Measurements from ENCODE around the gene AGXT.

The AGXT gene

GRCh38 chr2:240872317-240873097 lies 3.9 kb downstream of the AGXT start:
- Mint-ChIP-seq H3K4me3 (no peak overlapping the region), H3K27me3 (peaks cover 2% of the 10 kb centered on the region), H3K27ac (no peak overlapping the region), H3K4me1 (ENCODE audit: low read depth) (no peaks in the 10 kb centered on the region), H3K36me3 (no peaks in the 10 kb centered on the region), H3K9me3 (ENCODE audit: low read depth) (no peaks in the 10 kb centered on the region)

DNA sequence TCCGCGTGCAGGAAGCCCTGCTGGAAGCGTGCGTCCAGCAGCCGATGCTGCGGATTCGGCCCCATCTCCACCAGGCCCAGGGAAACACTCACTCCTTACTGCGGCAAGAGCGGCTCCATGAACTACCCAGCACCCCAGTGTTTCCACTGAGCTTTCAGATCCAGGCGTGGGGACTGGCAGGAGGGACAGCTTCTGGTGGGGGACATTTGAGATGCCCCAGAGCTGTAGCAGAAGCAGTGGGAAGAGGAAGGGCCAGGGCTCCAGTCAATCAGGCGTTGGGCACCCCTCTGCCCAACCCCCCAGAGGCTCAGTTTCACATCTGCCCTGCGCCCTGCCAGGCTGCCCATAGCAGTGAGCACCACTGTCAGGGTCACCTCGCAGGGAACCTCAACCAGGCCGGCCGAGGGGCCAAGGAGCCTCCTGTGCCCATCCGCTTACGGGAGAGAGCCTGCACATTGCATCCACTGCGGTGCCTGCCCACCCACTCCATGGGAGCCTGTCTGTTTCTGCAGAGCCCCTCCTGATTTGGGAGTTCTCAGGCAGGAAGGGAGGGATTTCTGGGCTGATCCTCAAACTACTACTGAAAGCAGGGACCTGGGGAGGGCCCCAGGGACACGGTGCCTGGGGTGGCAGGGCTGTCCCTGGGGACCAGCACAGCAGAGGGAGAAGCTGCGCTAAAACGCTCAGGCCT lies 4.6 kb downstream of the AGXT start:
- Mint-ChIP-seq H3K36me3 (no peaks in the 10 kb centered on the region), H3K4me3 (no peak overlapping the region), H3K27me3 (no peaks in the 10 kb centered on the region), H3K27ac (no peak overlapping the region), H3K4me1 (ENCODE audit: low read depth) (no peaks in the 10 kb centered on the region), H3K9me3 (ENCODE audit: low read depth) (no peaks in the 10 kb centered on the region)

DNA sequence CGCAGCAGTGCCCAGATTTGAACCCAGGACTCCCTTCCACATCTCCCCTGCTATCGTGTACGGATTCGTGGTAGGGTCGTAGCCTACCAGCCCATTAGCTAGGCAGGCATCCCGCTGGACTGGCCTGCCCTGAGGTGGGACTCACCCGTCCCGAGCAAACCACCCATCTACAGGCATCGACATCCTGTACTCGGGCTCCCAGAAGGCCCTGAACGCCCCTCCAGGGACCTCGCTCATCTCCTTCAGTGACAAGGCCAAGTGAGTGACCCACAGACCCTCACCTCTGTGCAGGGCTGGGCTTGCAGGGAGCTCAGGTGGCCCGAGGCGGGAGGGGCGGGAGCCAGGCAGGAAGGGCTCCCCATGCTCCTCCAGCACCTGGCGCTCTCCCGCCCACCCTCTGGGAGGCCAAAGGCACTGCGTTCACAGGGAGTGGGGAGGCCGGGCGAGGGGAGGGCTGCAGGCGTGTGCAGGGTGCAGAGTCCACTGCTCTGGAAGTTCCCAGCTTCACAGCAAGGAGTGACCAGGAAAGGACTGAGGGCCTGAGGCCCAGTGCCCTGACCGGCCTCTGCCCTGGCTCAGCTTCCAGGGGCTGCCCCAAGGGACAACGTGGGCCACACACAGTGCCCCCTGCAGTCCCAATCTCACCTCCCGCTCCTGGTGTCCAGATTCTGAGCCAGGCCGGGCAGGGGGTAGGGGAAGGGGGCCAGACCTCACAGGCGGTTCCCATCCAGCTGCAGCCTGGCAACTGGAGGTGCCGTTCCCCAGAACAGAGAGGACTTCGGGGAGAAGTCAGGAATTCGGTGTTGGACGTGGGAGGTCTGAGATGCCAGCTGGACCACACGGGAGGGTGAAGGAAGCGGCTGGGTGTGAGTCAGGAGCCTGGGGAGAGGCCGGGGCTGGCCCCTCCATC lies 5.4 kb downstream of the AGXT start:
- Mint-ChIP-seq H3K4me3 (no peak overlapping the region), H3K9me3 (ENCODE audit: low read depth) (no peaks in the 10 kb centered on the region), H3K36me3 (no peaks in the 10 kb centered on the region), H3K27ac (no peak overlapping the region), H3K4me1 (ENCODE audit: low read depth) (no peaks in the 10 kb centered on the region), H3K27me3 (no peaks in the 10 kb centered on the region)

- Mint-ChIP-seq H3K27ac (no peak overlapping the region), H3K36me3 (no peaks in the 10 kb centered on the region), H3K9me3 (ENCODE audit: low read depth) (no peaks in the 10 kb centered on the region), H3K4me1 (ENCODE audit: low read depth) (no peaks in the 10 kb centered on the region), H3K4me3 (no peak overlapping the region), H3K27me3 (no peaks in the 10 kb centered on the region)
Observed at GRCh38 chr2:240874715-240875227, 6.1 kb downstream of the AGXT start.

GRCh38 chr2:240875228-240876034 lies 6.8 kb downstream of the AGXT start:
- Mint-ChIP-seq H3K27me3 (no peaks in the 10 kb centered on the region), H3K36me3 (no peaks in the 10 kb centered on the region), H3K4me1 (ENCODE audit: low read depth) (no peaks in the 10 kb centered on the region), H3K9me3 (ENCODE audit: low read depth) (no peaks in the 10 kb centered on the region), H3K27ac (no peak overlapping the region), H3K4me3 (no peak overlapping the region)

- Mint-ChIP-seq H3K27ac (no peak overlapping the region), H3K36me3 (no peaks in the 10 kb centered on the region), H3K9me3 (ENCODE audit: low read depth) (no peaks in the 10 kb centered on the region), H3K4me1 (ENCODE audit: low read depth) (no peaks in the 10 kb centered on the region), H3K4me3 (no peak overlapping the region), H3K27me3 (no peaks in the 10 kb centered on the region)
Observed at GRCh38 chr2:240876035-240876474, 7.4 kb downstream of the AGXT start.

GRCh38 chr2:240876475-240877251 lies 8.0 kb downstream of the AGXT start:
- H3K27me3 Mint-ChIP-seq: no peaks in the 10 kb centered on the region
- H3K9me3 Mint-ChIP-seq (ENCODE audit: low read depth): no peaks in the 10 kb centered on the region
- H3K27ac Mint-ChIP-seq: no peak overlapping the region
- no peaks in the 10 kb centered on the region for H3K4me1 Mint-ChIP-seq (ENCODE audit: low read depth)
- H3K4me3 Mint-ChIP-seq: no peak overlapping the region
- no peaks in the 10 kb centered on the region for H3K36me3 Mint-ChIP-seq

- no peak overlapping the region for H3K4me3 Mint-ChIP-seq
- H3K9me3 Mint-ChIP-seq (ENCODE audit: low read depth): no peaks in the 10 kb centered on the region
- no peak overlapping the region for H3K27ac Mint-ChIP-seq
- H3K36me3 Mint-ChIP-seq: no peaks in the 10 kb centered on the region
- peaks cover 3% of the 10 kb centered on the region for H3K4me1 Mint-ChIP-seq (ENCODE audit: low read depth)
- no peaks in the 10 kb centered on the region for H3K27me3 Mint-ChIP-seq
Observed at GRCh38 chr2:240877460-240878340, 9.1 kb downstream of the AGXT start.

GRCh38 chr2:240878341-240878936 lies 9.8 kb downstream of the AGXT start:
- no peaks in the 10 kb centered on the region for H3K27me3 Mint-ChIP-seq
- H3K4me3 Mint-ChIP-seq: no peak overlapping the region
- H3K4me1 Mint-ChIP-seq (ENCODE audit: low read depth): peaks cover 3% of the 10 kb centered on the region
- H3K9me3 Mint-ChIP-seq (ENCODE audit: low read depth): no peaks in the 10 kb centered on the region
- H3K36me3 Mint-ChIP-seq: no peaks in the 10 kb centered on the region
- no peak overlapping the region for H3K27ac Mint-ChIP-seq

- Mint-ChIP-seq H3K4me1 (ENCODE audit: low read depth) (peaks cover 3% of the 10 kb centered on the region), H3K36me3 (no peaks in the 10 kb centered on the region), H3K9me3 (ENCODE audit: low read depth) (no peaks in the 10 kb centered on the region), H3K27ac (no peak overlapping the region), H3K27me3 (no peaks in the 10 kb centered on the region), H3K4me3 (no peak overlapping the region)
Observed at GRCh38 chr2:240879105-240879504, 10.5 kb downstream of the AGXT start.

DNA sequence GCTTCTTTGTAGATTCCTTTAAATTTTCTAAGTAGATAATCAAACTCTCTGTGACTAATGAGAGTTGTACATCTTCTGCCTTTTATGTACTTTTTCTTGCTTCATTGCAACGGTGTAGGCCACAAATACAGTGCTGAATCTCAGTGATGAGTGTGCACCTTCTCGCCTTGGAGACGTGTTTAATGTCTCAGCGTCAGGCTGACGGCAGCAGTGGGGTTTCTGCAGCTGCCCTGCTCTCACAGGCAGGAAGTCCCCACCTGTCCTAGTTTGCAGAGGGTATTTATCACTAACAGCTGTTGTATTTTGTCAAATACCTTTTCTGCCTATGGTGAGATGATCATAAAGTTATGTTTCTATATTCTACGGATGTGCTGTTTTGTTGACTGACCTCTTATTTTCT lies 13.3 kb downstream of the AGXT start:
- Mint-ChIP-seq H3K27ac (peak overlapping the region; percentile 22), H3K36me3 (no peaks in the 10 kb centered on the region), H3K4me3 (no peak overlapping the region), H3K9me3 (ENCODE audit: low read depth) (no peaks in the 10 kb centered on the region), H3K27me3 (no peaks in the 10 kb centered on the region), H3K4me1 (ENCODE audit: low read depth) (peaks cover 3% of the 10 kb centered on the region)

DNA sequence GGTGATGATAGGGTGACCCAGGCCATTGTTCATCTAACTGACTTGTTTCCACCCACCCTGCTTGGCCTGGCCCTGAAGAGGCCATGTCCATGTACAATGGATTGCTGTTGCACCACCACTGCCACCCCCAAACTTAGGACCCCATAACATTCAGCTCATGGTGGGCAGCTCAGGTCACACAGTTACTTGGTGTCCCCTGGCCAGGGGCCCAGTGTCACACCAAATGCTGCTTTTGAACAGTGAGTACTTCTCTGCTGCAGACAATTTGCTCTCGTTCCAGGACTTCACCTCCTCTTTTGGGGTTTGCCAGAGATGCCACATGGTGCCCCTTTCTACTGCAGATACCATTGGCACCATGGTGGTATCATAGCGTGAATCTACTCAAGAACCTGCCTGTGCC lies 15.6 kb downstream of the AGXT start:
- Mint-ChIP-seq H3K4me3 (no peak overlapping the region), H3K27me3 (no peaks in the 10 kb centered on the region), H3K9me3 (ENCODE audit: low read depth) (no peaks in the 10 kb centered on the region), H3K27ac (no peak overlapping the region), H3K4me1 (ENCODE audit: low read depth) (peaks cover 3% of the 10 kb centered on the region), H3K36me3 (no peaks in the 10 kb centered on the region)

DNA sequence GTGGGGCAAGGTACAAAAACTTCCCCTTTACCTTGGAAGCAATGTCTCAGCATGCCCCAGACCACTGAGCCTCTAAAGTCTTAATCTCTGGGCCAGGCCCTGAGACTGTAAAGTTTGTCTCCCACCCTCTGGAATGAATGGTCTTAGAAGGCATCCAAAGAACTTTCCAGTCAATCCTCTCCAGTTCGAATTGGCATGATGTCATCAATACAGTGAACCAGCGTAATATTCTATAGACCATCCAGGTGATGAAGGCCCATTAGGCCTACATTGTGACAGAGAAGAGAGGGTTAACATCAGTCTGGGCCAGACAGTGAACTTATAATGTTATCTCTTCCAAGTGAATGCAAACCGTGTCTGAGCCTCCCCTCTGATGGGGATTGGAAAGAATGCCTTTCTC lies 16.1 kb downstream of the AGXT start:
- Mint-ChIP-seq H3K4me1 (ENCODE audit: low read depth) (peaks cover 3% of the 10 kb centered on the region), H3K4me3 (no peak overlapping the region), H3K27ac (no peak overlapping the region), H3K36me3 (no peaks in the 10 kb centered on the region), H3K9me3 (ENCODE audit: low read depth) (no peaks in the 10 kb centered on the region), H3K27me3 (no peaks in the 10 kb centered on the region)
